ENCODE results near the gene FMOD. TPM values are rescaled to one million over a fixed set of nuclear protein-coding genes. Genes with fewer than 3 reads are reported as not detected.

The FMOD gene
- total RNA-seq, 2 experiments from 2014 or later, result 3.2 to 3.3 TPM

GRCh38 chr1:203295796-203296195 is 55.1 kb downstream of the FMOD start:
- Mint-ChIP-seq H3K9me3 (no peaks in the 10 kb centered on the region), H3K27ac (peak overlapping the region; percentile 68), H3K4me3 (no peak overlapping the region), H3K4me1 (peaks cover 57% of the 10 kb centered on the region), H3K36me3 (peaks cover 8% of the 10 kb centered on the region), H3K27me3 (no peaks in the 10 kb centered on the region)
- no peak for DNase-seq

GRCh38 chr1:203291201-203292096 is 59.5 kb downstream of the FMOD start:
- Mint-ChIP-seq H3K9me3 (no peaks in the 10 kb centered on the region), H3K36me3 (peaks cover 11% of the 10 kb centered on the region), H3K4me3 (peak overlapping the region; percentile 2), H3K4me1 (peaks cover 82% of the 10 kb centered on the region), H3K27ac (peak overlapping the region; percentile 100), H3K27me3 (no peaks in the 10 kb centered on the region)
- DNase-seq, result no peak

Other genes starting within 250 kb of the FMOD start
- gene ADORA1, start 223.4 kb downstream of the FMOD start, total RNA-seq, result not detected
- gene MYBPH, start 175.3 kb downstream of the FMOD start, total RNA-seq, result not detected
- gene CHI3L1, start 164.4 kb downstream of the FMOD start, total RNA-seq, result not detected
- under 1 TPM; 0.21 to 0.56 TPM for gene CHIT1, start 121.4 kb downstream of the FMOD start, total RNA-seq
- 10 to 100 TPM; 74.7 to 81.2 TPM for gene BTG2, start 45.6 kb downstream of the FMOD start, total RNA-seq
- gene PRELP, start 124.7 kb upstream of the FMOD start, total RNA-seq, result not detected
- gene OPTC, start 143.0 kb upstream of the FMOD start, total RNA-seq, result not detected

Measured in activated naive CD8-positive, alpha-beta T cell treated with anti-CD3 and anti-CD28 coated beads for 36 hours (primary cell).